ENCODE results near the gene GCNT4. TPM values are rescaled to one million over a fixed set of nuclear protein-coding genes. Genes with fewer than 3 reads are reported as not detected.

GCNT4 gene
- total and polyA plus RNA-seq, 7 donors, result 0.69 to 3.2 (median 1.8) TPM

GRCh38 chr5:75047356-75047755 is 5.0 kb downstream of the GCNT4 start:
- Histone ChIP-seq H3K4me3 (no peak overlapping the region), H3K36me3 (peaks cover 0 to 24% (median 2%) of the 10 kb centered on the region in 4 donors), H3K27me3 (no peaks in the 10 kb centered on the region), H3K27ac (no peak overlapping the region), H3K9me3 (no peaks in the 10 kb centered on the region), H3K4me1 (peaks cover 0 to 42% (median 28%) of the 10 kb centered on the region in 4 donors)
- TF ChIP-seq POLR2AphosphoS5 (IDR thresholded peaks at IDR 0.05), result no peak
- no peak for TF ChIP-seq POLR2A (IDR thresholded peaks at IDR 0.05)
- no peak for TF ChIP-seq CTCF (IDR thresholded peaks at IDR 0.05)
- no peak for TF ChIP-seq EP300 (IDR thresholded peaks at IDR 0.05)
- intact Hi-C loops (cut with DNase I), result no loop called here
- no peak for DNase-seq

GRCh38 chr5:75046366-75047142 is 5.8 kb downstream of the GCNT4 start:
- no peak overlapping the region for H3K27ac ChIP-seq
- no peaks in the 10 kb centered on the region for H3K9me3 ChIP-seq
- peaks cover 0 to 37% (median 23%) of the 10 kb centered on the region in 4 donors for H3K4me1 ChIP-seq
- H3K4me3 ChIP-seq, result no peak overlapping the region
- intact Hi-C loops (cut with DNase I), result no loop called here
- no peak for TF ChIP-seq POLR2AphosphoS5 (IDR thresholded peaks at IDR 0.05)
- TF ChIP-seq POLR2A (IDR thresholded peaks at IDR 0.05), result no peak
- TF ChIP-seq EP300 (IDR thresholded peaks at IDR 0.05), result no peak
- no peak for TF ChIP-seq CTCF (IDR thresholded peaks at IDR 0.05)
- no peak for DNase-seq
- WGBS, 2 donors, result 79 to 89% methylated on average over 10 of the region's 10 CpGs
- peaks cover 0 to 24% (median 2%) of the 10 kb centered on the region in 4 donors for H3K36me3 ChIP-seq
- no peaks in the 10 kb centered on the region for H3K27me3 ChIP-seq

GRCh38 chr5:75045071-75045470 is 7.3 kb downstream of the GCNT4 start:
- intact Hi-C loops (cut with DNase I), result no loop called here
- WGBS, 2 donors, result 78 to 84% methylated on average over 2 of the region's 2 CpGs
- no peak overlapping the region for H3K27ac ChIP-seq
- H3K4me1 ChIP-seq, result peaks cover 0 to 22% (median 8%) of the 10 kb centered on the region in 4 donors
- H3K27me3 ChIP-seq, result no peaks in the 10 kb centered on the region
- no peak overlapping the region for H3K4me3 ChIP-seq
- TF ChIP-seq CTCF (IDR thresholded peaks at IDR 0.05) (no peak), POLR2A (IDR thresholded peaks at IDR 0.05) (no peak), POLR2AphosphoS5 (IDR thresholded peaks at IDR 0.05) (no peak), EP300 (IDR thresholded peaks at IDR 0.05) (no peak)
- H3K36me3 ChIP-seq, result peaks cover 0 to 24% (median 2%) of the 10 kb centered on the region in 4 donors
- H3K9me3 ChIP-seq, result no peaks in the 10 kb centered on the region
- DNase-seq, result no peak

GRCh38 chr5:75044406-75044805 is 8.0 kb downstream of the GCNT4 start:
- intact Hi-C loops (cut with DNase I), result no loop called here
- H3K4me3 ChIP-seq, result no peak overlapping the region
- H3K9me3 ChIP-seq, result no peaks in the 10 kb centered on the region
- WGBS, 2 donors, result 75 to 85% methylated on average over 7 of the region's 7 CpGs
- H3K27ac ChIP-seq, result no peak overlapping the region
- H3K27me3 ChIP-seq, result no peaks in the 10 kb centered on the region
- DNase-seq, result no peak
- no peak for TF ChIP-seq POLR2AphosphoS5 (IDR thresholded peaks at IDR 0.05)
- TF ChIP-seq CTCF (IDR thresholded peaks at IDR 0.05), result no peak
- TF ChIP-seq POLR2A (IDR thresholded peaks at IDR 0.05), result no peak
- TF ChIP-seq EP300 (IDR thresholded peaks at IDR 0.05), result no peak
- peaks cover 0 to 24% (median 2%) of the 10 kb centered on the region in 4 donors for H3K36me3 ChIP-seq
- H3K4me1 ChIP-seq, result peaks cover 0 to 15% (median 5%) of the 10 kb centered on the region in 4 donors

Data from sigmoid colon (tissue), 7 donors.